NCI-H446 treated with DMSO at 0.1 percent for 48 hours (cell line): ENCODE data around the gene ZBTB2.
"Not testable (repeated sequence)": the region's sequence is repeated elsewhere in the genome, so short reads cannot be mapped to it uniquely, and the experiment has no call there.

Experiments used
- DNase-seq: peaks from one replicate; lab custom pipeline; 2025; lab: John Stamatoyannopoulos, UW

Gene ZBTB2

GRCh38 chr6:151330130-151330696, 61.1 kb downstream of the ZBTB2 start:
- DNase-seq = no peak

DNA sequence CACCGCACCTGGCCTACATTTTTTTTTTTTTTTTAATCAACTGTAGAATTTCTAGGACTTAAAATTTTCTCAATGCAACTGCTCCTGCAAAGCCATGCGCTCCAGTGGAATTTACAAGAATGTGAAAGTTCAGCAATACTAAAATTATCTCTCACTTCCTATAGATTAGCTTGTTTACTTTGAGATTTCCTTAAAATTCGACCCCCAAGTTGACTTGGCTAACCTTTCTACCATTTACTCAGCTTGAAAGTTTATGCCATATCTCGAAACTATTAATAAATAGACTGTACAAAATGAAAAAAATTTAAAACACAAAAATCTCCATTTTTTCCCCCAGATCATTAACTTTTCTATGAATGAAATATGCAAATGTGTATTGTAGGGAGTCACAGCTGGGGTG, 64.3 kb downstream of the ZBTB2 start:
- no peak for DNase-seq

DNA sequence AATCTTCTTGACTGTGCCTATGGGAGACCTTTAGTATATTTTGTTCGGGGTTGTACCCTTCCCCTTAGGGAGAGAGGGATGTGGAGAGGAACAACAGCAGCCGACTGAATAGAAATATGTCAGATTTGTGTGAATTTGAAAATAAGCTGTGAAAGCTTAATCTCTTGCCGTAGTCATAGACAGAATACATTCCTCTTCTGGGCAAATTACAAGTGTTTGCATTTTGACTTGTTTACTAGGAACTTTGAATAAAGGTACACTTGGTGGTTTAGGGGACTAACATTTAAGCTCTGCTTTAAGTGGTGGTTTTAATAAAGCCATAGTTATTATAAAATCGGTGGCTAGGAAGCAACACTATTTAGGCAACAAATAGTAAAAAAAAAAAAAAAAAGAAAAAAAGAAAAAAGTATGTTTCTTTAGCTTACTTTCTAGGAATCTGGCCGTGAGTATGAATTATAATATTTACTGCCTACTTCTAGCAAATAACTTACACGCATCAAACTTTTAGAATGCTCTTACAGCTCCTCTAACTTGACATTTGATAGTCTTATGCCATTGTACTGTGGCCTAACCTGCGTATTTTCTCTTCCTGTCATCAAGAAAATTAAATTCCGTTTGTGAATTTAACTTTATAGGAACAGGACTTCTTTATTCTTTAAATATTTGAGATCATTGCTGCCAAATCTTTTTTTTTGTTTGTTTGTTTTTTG, 65.1 kb downstream of the ZBTB2 start:
- no peak for DNase-seq

DNA sequence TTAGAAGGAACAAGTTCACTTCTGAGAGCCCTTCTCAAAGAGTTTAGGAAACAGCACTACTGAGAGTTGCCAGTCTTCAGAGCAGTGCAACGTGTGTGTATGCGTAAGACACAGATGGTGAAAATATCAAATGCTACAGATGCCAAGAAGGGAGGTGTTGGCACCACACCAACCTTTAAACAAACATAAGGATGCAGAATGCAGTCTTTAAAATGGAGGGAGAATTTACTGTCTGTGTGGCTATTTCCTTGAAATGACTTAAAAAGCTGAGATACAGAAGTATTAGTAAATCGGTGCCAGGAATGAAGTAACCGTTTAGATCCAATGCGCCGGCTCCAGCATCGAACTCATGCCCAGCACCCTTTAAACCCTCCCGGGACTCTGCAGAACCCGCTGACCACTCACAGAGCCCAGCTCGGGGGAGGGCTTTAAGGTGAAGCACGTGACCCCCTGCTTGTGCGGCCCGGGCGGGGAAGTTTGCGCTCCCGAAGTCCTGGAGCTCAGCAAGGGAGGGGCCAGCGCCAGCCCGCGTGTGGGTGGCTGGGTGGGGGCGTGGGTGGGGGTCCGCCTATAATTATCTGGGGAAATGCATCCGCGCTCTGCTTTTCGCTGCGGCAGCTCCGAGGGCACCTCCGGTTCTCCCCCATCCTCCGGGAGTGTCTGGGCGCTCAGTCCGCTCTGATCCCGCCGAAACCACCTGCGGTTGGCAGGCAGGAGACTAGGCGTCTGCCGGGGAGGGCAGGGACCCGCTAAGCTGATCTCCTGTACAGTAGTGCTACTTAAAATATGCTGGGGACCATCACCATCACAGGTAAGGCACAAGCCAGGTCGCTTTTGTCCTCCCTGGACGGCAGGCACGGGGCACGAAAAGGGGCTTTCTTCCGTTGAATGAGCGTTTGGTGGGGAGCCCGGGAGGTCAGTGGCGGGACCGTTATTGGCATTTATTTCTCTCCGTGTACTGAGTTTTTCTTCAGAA, 66.0 kb downstream of the ZBTB2 start:
- no peak for DNase-seq

- no peak for DNase-seq
Measured at GRCh38 chr6:151324488-151324825, 66.9 kb downstream of the ZBTB2 start.

GRCh38 chr6:151323791-151324487, 67.4 kb downstream of the ZBTB2 start:
- DNase-seq = peak; percentile 43

DNA sequence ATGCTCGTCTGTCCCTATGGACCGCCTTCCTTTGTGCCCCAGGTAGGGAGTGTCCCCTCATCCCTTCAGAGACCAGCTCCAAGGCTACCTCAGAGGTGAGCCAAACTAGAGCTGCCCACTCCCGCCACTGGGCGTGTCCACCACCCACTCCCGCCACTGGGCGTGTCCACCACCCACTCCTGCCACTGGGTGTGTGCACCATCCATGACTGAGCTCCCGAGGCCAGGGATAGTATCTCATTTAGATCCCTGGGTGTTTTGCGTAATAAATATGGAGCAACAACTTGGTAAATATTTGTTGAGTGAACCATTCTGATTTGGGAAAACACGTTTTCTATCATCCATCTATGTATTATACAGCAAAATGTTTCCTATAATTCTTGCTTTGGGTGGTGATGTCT, 68.8 kb downstream of the ZBTB2 start:
- no peak for DNase-seq

- DNase-seq = no peak
Measured at GRCh38 chr6:151321438-151321837, 69.9 kb downstream of the ZBTB2 start.

GRCh38 chr6:151320140-151320539, 71.2 kb downstream of the ZBTB2 start:
- DNase-seq = no peak

- DNase-seq = no peak
Measured at GRCh38 chr6:151317995-151318365, 73.4 kb downstream of the ZBTB2 start.

- DNase-seq = no peak
Measured at GRCh38 chr6:151317103-151317994, 74.0 kb downstream of the ZBTB2 start.

DNA sequence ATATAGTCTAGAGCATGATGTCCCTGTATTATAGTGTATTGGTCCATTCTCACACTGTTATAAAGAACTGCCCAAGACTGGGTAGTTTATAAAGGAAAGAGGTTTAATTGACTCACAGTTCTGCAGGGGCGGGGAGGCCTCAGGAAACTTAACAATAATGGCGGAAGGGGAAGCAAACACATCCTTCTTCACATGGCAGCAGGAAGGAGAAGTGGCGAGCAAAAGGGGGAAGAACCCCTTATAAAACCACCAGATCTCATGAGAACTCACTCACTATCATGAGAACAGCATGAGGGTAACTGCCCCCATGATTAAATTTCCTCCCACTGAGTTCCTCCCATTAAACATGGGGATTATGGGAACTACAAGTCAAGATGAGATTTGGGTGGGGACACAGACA, 75.7 kb downstream of the ZBTB2 start:
- not testable (repeated sequence) for DNase-seq
